Calu3 (cell line): ENCODE measurements around the gene RALGPS1. TPM values are rescaled to one million over a fixed set of nuclear protein-coding genes. Genes with fewer than 3 reads are reported as not detected.

ENCODE experiments used
- BruUV-seq: library from RNA; stranded (reverse); fragments of 400-500 nt; replicated peaks from 2 replicates; lab custom pipeline; 2021; lab: Mats Ljungman, UMichigan
- CTCF ChIA-PET: fragments of 300-600 bp; sonication (Branson Sonifier 250); formaldehyde crosslinking; loops from one replicate; lab custom pipeline; 2022; ENCODE audit warnings: antibody characterized with exemption; lab: Charles Lee
- DNase-seq: peaks from one replicate; pipeline ENCODE4 v3.0.0; 2022
- H3K27ac Mint-ChIP-seq: one replicate; pipeline ENCODE4 v1.8.0; 2022; ENCODE audit warnings: mixed read lengths; ENCODE audit not compliant: unreplicated experiment
- H3K27me3 Mint-ChIP-seq: one replicate; pipeline ENCODE4 v1.8.0; 2022; ENCODE audit warnings: mixed read lengths; ENCODE audit not compliant: unreplicated experiment
- H3K36me3 Mint-ChIP-seq: one replicate; pipeline ENCODE4 v1.8.0; 2022; ENCODE audit warnings: mild to moderate bottlenecking, moderate library complexity, mixed read lengths; ENCODE audit not compliant: insufficient read depth, unreplicated experiment
- H3K4me1 Mint-ChIP-seq: one replicate; pipeline ENCODE4 v1.8.0; 2022; ENCODE audit warnings: mild to moderate bottlenecking, low read depth, mixed read lengths; ENCODE audit not compliant: unreplicated experiment
- H3K4me3 Mint-ChIP-seq: one replicate; pipeline ENCODE4 v1.8.0; 2022; ENCODE audit warnings: mild to moderate bottlenecking, low read depth, moderate library complexity, mixed read lengths; ENCODE audit not compliant: unreplicated experiment
- H3K9me3 Mint-ChIP-seq: one replicate; pipeline ENCODE4 v1.8.0; 2022; ENCODE audit warnings: low read depth, mixed read lengths; ENCODE audit not compliant: unreplicated experiment
- CTCF ChIP-seq: fragments of 200-600 bp; IDR thresholded peaks from one replicate; pipeline ENCODE4 v1.8.0; 2022; ENCODE audit warnings: antibody characterized with exemption; ENCODE audit not compliant: unreplicated experiment
- intact Hi-C: fragments of 100-400 bp; cut with micrococcal nuclease; formaldehyde crosslinking; loops from one replicate; pipeline ENCODE4 v1.10.0; 2022; ENCODE audit not compliant: unreplicated experiment
- total RNA-seq: library from RNA; stranded (reverse); gene quantifications from 2 replicates; pipeline ENCODE4 v1.2.3, GENCODE V29; 2022

Gene RALGPS1
- total RNA-seq, 1 experiment from 2014 or later = 8.3 TPM

- no peak for TF ChIP-seq CTCF
- no peaks in the 10 kb centered on the region for H3K9me3 Mint-ChIP-seq
- H3K27me3 Mint-ChIP-seq = peaks cover 10% of the 10 kb centered on the region
- no TSS peak for BruUV-seq
- DNase-seq = no peak
- no peaks in the 10 kb centered on the region for H3K36me3 Mint-ChIP-seq
- intact Hi-C loops = no loop called here
- H3K4me1 Mint-ChIP-seq = no peaks in the 10 kb centered on the region
- CTCF ChIA-PET = interaction anchor here (0.5 kb wide), 1 partner anchor 17 kb away, joined by 10 read pairs; no protein-coding TSS in a partner anchor
- H3K4me3 Mint-ChIP-seq = no peak overlapping the region
- H3K27ac Mint-ChIP-seq = no peak overlapping the region
Observed at GRCh38 chr9:127109212-127109711, 194.7 kb downstream of the RALGPS1 start.

- BruUV-seq = no TSS peak
- CTCF ChIA-PET = no interaction called here
- no peak overlapping the region for H3K27ac Mint-ChIP-seq
Observed at GRCh38 chr9:127112056-127112455, 197.5 kb downstream of the RALGPS1 start.

GRCh38 chr9:127112735-127113161 is 198.2 kb downstream of the RALGPS1 start:
- CTCF ChIA-PET = no interaction called here
- BruUV-seq = no TSS peak
- Mint-ChIP-seq H3K9me3 (no peaks in the 10 kb centered on the region), H3K36me3 (peaks cover 4% of the 10 kb centered on the region), H3K27ac (no peak overlapping the region), H3K4me1 (no peaks in the 10 kb centered on the region), H3K4me3 (no peak overlapping the region), H3K27me3 (peaks cover 10% of the 10 kb centered on the region)
- no peak for DNase-seq
- intact Hi-C loops = no loop called here
- no peak for TF ChIP-seq CTCF

More at GRCh38 chr9:127112056-127112455, 197.5 kb downstream of the RALGPS1 start:
- Mint-ChIP-seq H3K9me3 (no peaks in the 10 kb centered on the region), H3K27me3 (peaks cover 10% of the 10 kb centered on the region), H3K36me3 (peaks cover 4% of the 10 kb centered on the region), H3K4me3 (no peak overlapping the region), H3K4me1 (no peaks in the 10 kb centered on the region)
- intact Hi-C loops = no loop called here
- no peak for TF ChIP-seq CTCF
- DNase-seq = no peak

GRCh38 chr9:127113191-127113972 is 198.8 kb downstream of the RALGPS1 start:
- Mint-ChIP-seq H3K36me3 (peaks cover 4% of the 10 kb centered on the region), H3K27me3 (peaks cover 10% of the 10 kb centered on the region), H3K4me1 (no peaks in the 10 kb centered on the region), H3K4me3 (no peak overlapping the region), H3K27ac (no peak overlapping the region), H3K9me3 (no peaks in the 10 kb centered on the region)
- CTCF ChIA-PET = no interaction called here
- TF ChIP-seq CTCF = no peak
- DNase-seq = no peak
- intact Hi-C loops = no loop called here
- no TSS peak for BruUV-seq
